Suprapubic skin (tissue), 4 donors: ENCODE results near the gene PPP2R5C. TPM values are rescaled to one million over a fixed set of nuclear protein-coding genes. Genes with fewer than 3 reads are reported as not detected.

Experiments
- DNase-seq, 2 donors: peaks; one replicate each; pipeline ENCODE4 v3.0.0-alpha.2; 2019; ENCODE audit warnings: low spot score in 2 of 2
- H3K27ac ChIP-seq: fragments of 200-600 bp; sonication (generic); one replicate; pipeline ENCODE4 v1.5.1; 2019
- H3K27me3 ChIP-seq: fragments of 200-600 bp; sonication (generic); one replicate; pipeline ENCODE4 v1.5.1; 2019
- H3K36me3 ChIP-seq: fragments of 200-600 bp; sonication (generic); one replicate; pipeline ENCODE4 v1.5.1; 2019
- H3K4me1 ChIP-seq: fragments of 200-600 bp; sonication (generic); one replicate; pipeline ENCODE4 v1.5.1; 2019
- H3K4me3 ChIP-seq: fragments of 200-600 bp; sonication (generic); one replicate; pipeline ENCODE4 v1.5.1; 2019; ENCODE audit warnings: mild to moderate bottlenecking
- H3K9me3 ChIP-seq: fragments of 200-600 bp; sonication (generic); one replicate; pipeline ENCODE4 v1.5.1; 2019
- CTCF ChIP-seq, 2 donors: fragments of 200-600 bp in 1 of 2; fragments of 450-650 bp in 1 of 2; sonication (generic) in 1 of 2; IDR thresholded peaks; one replicate each; pipeline ENCODE4 v1.5.1; 2016 to 2019; ENCODE audit warnings: antibody characterized with exemption in 2 of 2, mild to moderate bottlenecking in 1 of 2, moderate library complexity in 1 of 2
- EP300 ChIP-seq: sonication (generic); formaldehyde crosslinking; IDR thresholded peaks from one replicate; pipeline ENCODE4 v1.6.1; 2017; ENCODE audit warnings: antibody characterized with exemption
- POLR2A ChIP-seq, 2 donors: fragments of 450-650 bp; IDR thresholded peaks; one replicate each; pipeline ENCODE4 v1.6.1; 2017; ENCODE audit warnings: antibody characterized with exemption in 2 of 2, mild to moderate bottlenecking in 2 of 2, moderate library complexity in 2 of 2
- POLR2AphosphoS5 ChIP-seq, 3 donors: sonication (generic); formaldehyde crosslinking; IDR thresholded peaks; one replicate each; pipeline ENCODE4 v1.6.1; 2017; ENCODE audit warnings: antibody characterized with exemption in 3 of 3
- WGBS: methylation state at CpG from one replicate; pipeline ENCODE4 v1.1.5; 2018; 5-methylcytosine and 5-hydroxymethylcytosine counted together
- total RNA-seq, 4 donors: library from RNA; depleted of rRNA; stranded (reverse); fragments of >200 nt; gene quantifications; one replicate each; pipeline ENCODE4 v1.1.0, GENCODE V29; 2016

Gene PPP2R5C
- total RNA-seq, 4 donors from 2014 or later, result 104 to 149 (median 119) TPM

- no peaks in the 10 kb centered on the region for H3K36me3 ChIP-seq
- peak; percentile 52 to 64 for DNase-seq
- TF ChIP-seq POLR2A (IDR thresholded peaks at IDR 0.05), result no peak
- no peak for TF ChIP-seq CTCF (IDR thresholded peaks at IDR 0.05)
- H3K9me3 ChIP-seq, result no peaks in the 10 kb centered on the region
- 76% methylated on average over 4 of the region's 4 CpGs for WGBS
- H3K27me3 ChIP-seq, result no peaks in the 10 kb centered on the region
- H3K4me3 ChIP-seq, result no peak overlapping the region
- peaks cover 20% of the 10 kb centered on the region for H3K4me1 ChIP-seq
- no peak overlapping the region for H3K27ac ChIP-seq
Measured at GRCh38 chr14:101950516-101951215, 189.2 kb downstream of the PPP2R5C start.

- peaks cover 4% of the 10 kb centered on the region for H3K36me3 ChIP-seq
- peak in 1 of 2 donors; percentile 34 for DNase-seq
- H3K9me3 ChIP-seq, result no peaks in the 10 kb centered on the region
- no peaks in the 10 kb centered on the region for H3K27me3 ChIP-seq
- H3K4me1 ChIP-seq, result peaks cover 14% of the 10 kb centered on the region
- no peak overlapping the region for H3K4me3 ChIP-seq
- H3K27ac ChIP-seq, result no peak overlapping the region
- WGBS, result 70% methylated on average over 8 of the region's 8 CpGs
- no peak for TF ChIP-seq POLR2AphosphoS5 (IDR thresholded peaks at IDR 0.05)
- TF ChIP-seq EP300, result no peak
- TF ChIP-seq POLR2A (IDR thresholded peaks at IDR 0.05), result no peak
- TF ChIP-seq CTCF (IDR thresholded peaks at IDR 0.05), result no peak
Measured at GRCh38 chr14:101953151-101953550, 191.6 kb downstream of the PPP2R5C start.

- no peak for TF ChIP-seq POLR2A (IDR thresholded peaks at IDR 0.05)
- TF ChIP-seq EP300, result no peak
- TF ChIP-seq POLR2AphosphoS5 (IDR thresholded peaks at IDR 0.05), result no peak
- no peak for TF ChIP-seq CTCF (IDR thresholded peaks at IDR 0.05)
- DNase-seq, result peak in 1 of 2 donors; percentile 15
Measured at GRCh38 chr14:101954501-101954900, 193.0 kb downstream of the PPP2R5C start.

GRCh38 chr14:101955695-101956161 is 194.2 kb downstream of the PPP2R5C start:
- H3K27ac ChIP-seq, result no peak overlapping the region
- H3K27me3 ChIP-seq, result no peaks in the 10 kb centered on the region
- no peak for TF ChIP-seq POLR2A (IDR thresholded peaks at IDR 0.05)
- no peak for TF ChIP-seq EP300
- TF ChIP-seq POLR2AphosphoS5 (IDR thresholded peaks at IDR 0.05), result no peak
- TF ChIP-seq CTCF (IDR thresholded peaks at IDR 0.05), result no peak
- WGBS, result 83% methylated on average over 30 of the region's 34 CpGs
- DNase-seq, result peak; percentile 53 to 55
- H3K4me3 ChIP-seq, result no peak overlapping the region
- H3K36me3 ChIP-seq, result peaks cover 4% of the 10 kb centered on the region
- no peaks in the 10 kb centered on the region for H3K9me3 ChIP-seq
- H3K4me1 ChIP-seq, result no peaks in the 10 kb centered on the region

More at GRCh38 chr14:101954501-101954900, 193.0 kb downstream of the PPP2R5C start:
- WGBS, result 86% methylated on average over 6 of the region's 6 CpGs
- peaks cover 4% of the 10 kb centered on the region for H3K36me3 ChIP-seq
- peaks cover 4% of the 10 kb centered on the region for H3K4me1 ChIP-seq
- no peaks in the 10 kb centered on the region for H3K9me3 ChIP-seq
- no peak overlapping the region for H3K27ac ChIP-seq
- H3K27me3 ChIP-seq, result no peaks in the 10 kb centered on the region
- H3K4me3 ChIP-seq, result no peak overlapping the region

GRCh38 chr14:101956179-101956885 is 194.8 kb downstream of the PPP2R5C start:
- peak; percentile 18 to 71 for DNase-seq
- Histone ChIP-seq H3K27me3 (no peaks in the 10 kb centered on the region), H3K4me3 (no peak overlapping the region), H3K27ac (no peak overlapping the region), H3K36me3 (peaks cover 4% of the 10 kb centered on the region), H3K4me1 (peaks cover 2% of the 10 kb centered on the region), H3K9me3 (no peaks in the 10 kb centered on the region)
- TF ChIP-seq CTCF (IDR thresholded peaks at IDR 0.05), result no peak
- no peak for TF ChIP-seq POLR2A (IDR thresholded peaks at IDR 0.05)
- WGBS, result 91% methylated on average over 16 of the region's 25 CpGs
